Progenitor cell of endocrine pancreas (in vitro differentiated cells): ENCODE results near the gene ATP1A1. TPM values are rescaled to one million over a fixed set of nuclear protein-coding genes. Genes with fewer than 3 reads are reported as not detected.

ENCODE experiments used
- DNase-seq: peaks from one replicate; pipeline ENCODE4 v3.0.0; 2021; ENCODE audit warnings: low spot score; ENCODE audit not compliant: unreplicated experiment
- H3K27ac Mint-ChIP-seq: 2 replicates; pipeline ENCODE4 v1.8.0; 2021; ENCODE audit warnings: mild to moderate bottlenecking, moderate library complexity, mixed read lengths
- H3K27me3 Mint-ChIP-seq: 2 replicates; pipeline ENCODE4 v1.8.0; 2021; ENCODE audit warnings: mixed read lengths
- H3K36me3 Mint-ChIP-seq: 2 replicates; pipeline ENCODE4 v1.8.0; 2022; ENCODE audit warnings: mixed read lengths; ENCODE audit not compliant: insufficient read depth
- H3K4me1 Mint-ChIP-seq: 2 replicates; pipeline ENCODE4 v1.8.0; 2021; ENCODE audit warnings: low read depth, mixed read lengths
- H3K4me3 Mint-ChIP-seq: 2 replicates; pipeline ENCODE4 v1.8.0; 2021; ENCODE audit warnings: low read depth, mild to moderate bottlenecking, moderate library complexity, mixed read lengths
- H3K9me3 Mint-ChIP-seq: 2 replicates; pipeline ENCODE4 v1.8.0; 2021; ENCODE audit warnings: low read depth, mixed read lengths
- CTCF ChIP-seq: fragments of 200-600 bp; sonication (generic); IDR thresholded peaks from one replicate; pipeline ENCODE4 v1.5.0; 2021; ENCODE audit warnings: antibody characterized with exemption, mild to moderate bottlenecking; ENCODE audit not compliant: unreplicated experiment
- total RNA-seq: library from RNA; stranded (reverse); gene quantifications from 2 replicates; pipeline ENCODE4 v1.2.1, GENCODE V29; 2021

The ATP1A1 gene
- total RNA-seq, 1 donor from 2014 or later, result 332 TPM

- Mint-ChIP-seq H3K4me1 (peaks cover 17% of the 10 kb centered on the region), H3K4me3 (no peak overlapping the region), H3K36me3 (no peaks in the 10 kb centered on the region), H3K9me3 (peaks cover 3% of the 10 kb centered on the region), H3K27me3 (no peaks in the 10 kb centered on the region), H3K27ac (no peak overlapping the region)
- TF ChIP-seq CTCF, result no peak
- DNase-seq, result no peak
Observed at GRCh38 chr1:116431870-116432500, 58.9 kb downstream of the ATP1A1 start.

DNA sequence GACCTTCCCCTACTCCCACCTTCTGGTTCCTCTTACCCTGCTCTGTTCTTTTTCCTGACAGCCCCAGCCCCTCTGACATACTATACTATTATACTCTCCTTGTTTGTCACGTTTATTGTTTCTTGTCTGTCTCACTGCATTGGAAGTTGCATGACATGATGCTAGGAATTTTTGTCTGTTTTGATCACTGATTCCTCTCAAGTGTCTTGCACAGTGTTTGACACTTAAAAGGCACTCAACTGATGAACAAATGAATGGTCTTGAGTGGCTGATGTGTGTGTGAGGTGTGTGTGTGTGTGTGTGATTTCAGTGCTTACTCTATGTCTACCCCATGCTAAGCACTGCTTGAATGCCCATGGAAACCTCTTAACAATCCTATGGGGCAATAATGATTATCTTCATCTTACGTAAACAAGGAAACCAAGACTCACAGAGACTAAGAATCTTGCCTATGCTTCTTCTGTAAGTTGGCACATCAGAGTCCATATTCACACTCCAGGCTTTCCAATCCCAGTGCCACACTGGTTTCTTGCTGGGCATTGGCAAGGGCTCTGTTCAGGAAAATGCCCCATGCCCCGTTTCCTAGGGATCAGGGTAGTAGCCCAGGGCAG lies 59.7 kb downstream of the ATP1A1 start:
- H3K4me1 Mint-ChIP-seq, result peaks cover 17% of the 10 kb centered on the region
- no peak overlapping the region for H3K4me3 Mint-ChIP-seq
- TF ChIP-seq CTCF, result no peak
- H3K27ac Mint-ChIP-seq, result no peak overlapping the region
- no peaks in the 10 kb centered on the region for H3K36me3 Mint-ChIP-seq
- H3K9me3 Mint-ChIP-seq, result peaks cover 3% of the 10 kb centered on the region
- no peak for DNase-seq
- H3K27me3 Mint-ChIP-seq, result no peaks in the 10 kb centered on the region

DNA sequence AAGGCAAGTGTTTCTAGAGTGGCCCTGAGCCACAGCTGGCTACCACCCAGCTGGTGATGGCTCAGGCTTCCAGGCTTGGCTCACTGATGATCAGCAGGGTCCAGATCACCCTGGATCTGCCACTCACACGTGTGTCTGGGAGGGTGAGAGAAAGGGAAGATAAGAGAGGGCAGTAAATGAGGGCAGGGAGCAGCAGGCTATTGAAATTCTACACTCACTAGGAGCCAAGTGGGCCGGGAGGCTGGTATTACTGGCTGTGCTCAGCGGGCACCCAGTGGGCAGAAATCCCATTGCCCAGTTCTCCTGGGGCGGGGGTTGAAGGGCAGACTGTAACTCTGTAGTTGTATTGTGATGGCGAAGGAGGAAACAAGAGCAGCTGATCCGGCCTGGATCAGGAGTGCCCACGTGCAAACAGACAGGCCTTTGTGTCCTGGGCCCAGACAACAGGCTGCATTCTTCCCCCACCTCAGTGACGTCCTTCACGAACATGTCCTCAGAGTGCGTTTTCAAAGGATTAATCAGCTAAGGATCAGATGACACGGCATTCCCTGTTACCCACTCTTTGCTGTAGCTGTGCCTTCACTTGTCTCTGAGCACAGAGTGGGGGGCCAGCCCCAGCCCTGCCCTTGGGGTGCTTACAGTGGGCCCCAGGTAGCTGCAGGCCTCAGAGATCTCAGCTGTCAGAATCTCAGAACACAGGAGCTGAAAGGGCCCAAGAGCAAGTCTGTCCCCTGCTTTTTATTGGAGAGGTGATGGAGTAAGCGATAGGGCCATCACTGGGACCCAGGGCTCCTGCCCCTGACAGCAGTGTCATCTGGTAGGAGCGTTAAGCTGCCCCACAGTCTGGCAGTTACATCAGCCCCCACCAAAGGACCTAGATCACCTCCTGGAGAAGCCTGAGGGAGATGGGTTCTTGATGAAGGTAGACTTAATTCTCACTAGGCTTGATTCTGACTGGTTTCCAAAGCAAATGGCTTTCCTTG lies 60.5 kb downstream of the ATP1A1 start:
- DNase-seq, result no peak
- peak overlapping the region; percentile 77 for H3K27ac Mint-ChIP-seq
- no peaks in the 10 kb centered on the region for H3K36me3 Mint-ChIP-seq
- peaks cover 21% of the 10 kb centered on the region for H3K4me1 Mint-ChIP-seq
- H3K27me3 Mint-ChIP-seq, result no peaks in the 10 kb centered on the region
- peaks cover 3% of the 10 kb centered on the region for H3K9me3 Mint-ChIP-seq
- no peak overlapping the region for H3K4me3 Mint-ChIP-seq
- TF ChIP-seq CTCF, result no peak

DNA sequence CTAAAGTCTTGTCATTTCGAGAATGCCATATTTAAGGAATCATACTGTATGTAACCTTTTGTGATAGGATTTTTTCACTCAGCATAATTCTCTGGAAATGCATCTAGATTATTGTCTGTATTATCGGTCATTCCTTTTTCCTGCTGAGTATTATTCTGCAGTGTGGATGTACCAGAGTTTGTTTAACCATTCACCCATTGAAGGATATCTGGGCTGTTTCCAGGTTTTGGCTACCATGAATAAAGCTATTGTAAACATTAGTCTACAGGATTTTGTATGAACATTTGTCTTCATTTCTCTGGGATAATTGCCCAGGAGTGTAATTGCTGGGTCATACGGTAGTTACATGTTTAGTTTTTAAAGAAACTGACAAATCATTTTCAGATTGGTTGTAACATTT lies 61.8 kb downstream of the ATP1A1 start:
- no peak for DNase-seq
- no peak for TF ChIP-seq CTCF
- no peak overlapping the region for H3K27ac Mint-ChIP-seq
- H3K4me1 Mint-ChIP-seq, result peaks cover 21% of the 10 kb centered on the region
- H3K27me3 Mint-ChIP-seq, result no peaks in the 10 kb centered on the region
- no peaks in the 10 kb centered on the region for H3K36me3 Mint-ChIP-seq
- H3K9me3 Mint-ChIP-seq, result peaks cover 3% of the 10 kb centered on the region
- H3K4me3 Mint-ChIP-seq, result no peak overlapping the region
